IMR-90 (cell line): ENCODE data around the gene MTM1. TPM values are rescaled to one million over a fixed set of nuclear protein-coding genes. Genes with fewer than 3 reads are reported as not detected.

ENCODE experiments used
- ATAC-seq: fragments of 200-7000 bp; cut with Tn5 transposase; 2 replicates; pipeline ENCODE4 v1.9.1; 2020; ENCODE audit warnings: low read depth, mild to moderate bottlenecking, moderate library complexity
- BruUV-seq: library from RNA; stranded (reverse); fragments of 400-500 nt; replicated peaks from 2 replicates; lab custom pipeline; 2021; lab: Mats Ljungman, UMichigan
- CTCF ChIA-PET: fragments of 300-600 bp; formaldehyde crosslinking; extraction: SDS; loops from one replicate; lab custom pipeline; 2021; ENCODE audit warnings: antibody characterized with exemption; lab: Yijun Ruan, JAX
- POLR2A ChIA-PET: fragments of 300-600 bp; sonication (Branson Sonifier 250); formaldehyde crosslinking; loops from one replicate; lab custom pipeline; 2022; ENCODE audit warnings: antibody characterized with exemption; ENCODE audit not compliant: unreplicated experiment; lab: Charles Lee
- DNase-seq: peaks from one replicate; pipeline ENCODE4 v3.0.0; 2013
- H2AFZ ChIP-seq: replicated peaks from 2 replicates; pipeline ENCODE3; 2013; ENCODE audit warnings: low read length, mild to moderate bottlenecking; ENCODE audit not compliant: poor library complexity
- H2AK5ac ChIP-seq: 2 replicates; pipeline ENCODE4 v1.6.1; 2013; ENCODE audit warnings: low read depth, low read length, inconsistent platforms
- H2AK9ac ChIP-seq: replicated peaks from 2 replicates; pipeline ENCODE3; 2013; ENCODE audit warnings: mild to moderate bottlenecking, low read depth, low read length, moderate library complexity; ENCODE audit not compliant: poor library complexity
- H2BK120ac ChIP-seq: 2 replicates; pipeline ENCODE4 v1.6.1; 2013; ENCODE audit warnings: low read depth, low read length, inconsistent platforms
- H2BK15ac ChIP-seq: 3 replicates; pipeline ENCODE4 v1.6.1; 2013; ENCODE audit warnings: low read depth, low read length, inconsistent platforms
- H2BK20ac ChIP-seq: 2 replicates; pipeline ENCODE4 v1.6.1; 2013; ENCODE audit warnings: low read depth, mild to moderate bottlenecking, inconsistent platforms, low read length, moderate library complexity
- H2BK5ac ChIP-seq: 2 replicates; pipeline ENCODE4 v1.6.1; 2013; ENCODE audit warnings: mild to moderate bottlenecking, low read depth, low read length, inconsistent platforms; ENCODE audit not compliant: poor library complexity, severe bottlenecking
- H3K14ac ChIP-seq: replicated peaks from 2 replicates; pipeline ENCODE4 v1.6.1; 2013; ENCODE audit warnings: low read depth, low read length, inconsistent platforms
- H3K18ac ChIP-seq: 2 replicates; pipeline ENCODE4 v1.6.1; 2013; ENCODE audit warnings: low read depth, low read length, control low read depth
- H3K23ac ChIP-seq: 2 replicates; pipeline ENCODE4 v1.6.1; 2013; ENCODE audit warnings: low read depth, low read length, inconsistent platforms
- H3K27ac ChIP-seq: 2 replicates; pipeline ENCODE4 v1.5.1; 2013; ENCODE audit warnings: mild to moderate bottlenecking, control low read depth, low read length; ENCODE audit not compliant: insufficient read depth
- H3K27me3 ChIP-seq: 2 replicates; pipeline ENCODE4 v1.6.1; 2013; ENCODE audit warnings: low read length; ENCODE audit not compliant: control insufficient read depth, insufficient read depth
- H3K36me3 ChIP-seq: 2 replicates; pipeline ENCODE4 v1.6.1; 2013; ENCODE audit warnings: low read length, mixed read lengths; ENCODE audit not compliant: control insufficient read depth, insufficient read depth
- H3K4ac ChIP-seq: 2 replicates; pipeline ENCODE4 v1.6.1; 2013; ENCODE audit warnings: low read depth, low read length, inconsistent platforms
- H3K4me1 ChIP-seq: 2 replicates; pipeline ENCODE4 v1.6.1; 2013; ENCODE audit warnings: low read length, mixed read lengths; ENCODE audit not compliant: control insufficient read depth, insufficient read depth
- H3K4me2 ChIP-seq: 2 replicates; pipeline ENCODE4 v1.6.1; 2013; ENCODE audit warnings: low read depth, mild to moderate bottlenecking, control low read depth, low read length, moderate library complexity
- H3K4me3 ChIP-seq: 2 replicates; pipeline ENCODE4 v1.5.1; 2013; ENCODE audit warnings: low read depth, mild to moderate bottlenecking, control low read depth, low read length, moderate library complexity; ENCODE audit not compliant: insufficient read depth
- H3K56ac ChIP-seq: 2 replicates; pipeline ENCODE4 v1.6.1; 2013; ENCODE audit warnings: low read length, inconsistent platforms; ENCODE audit not compliant: insufficient read depth; ENCODE audit errors: extremely low read depth
- H3K79me1 ChIP-seq, 2 experiments: 2 replicates each; pipeline ENCODE4 v1.6.1; 2013; ENCODE audit warnings: low read length in 2 of 2, inconsistent platforms in 1 of 2, low read depth in 1 of 2
- H3K9ac ChIP-seq: 2 replicates; pipeline ENCODE4 v1.6.1; 2013; ENCODE audit warnings: low read depth, low read length, control low read depth
- H3K9me1 ChIP-seq: 2 replicates; pipeline ENCODE4 v1.6.1; 2013; ENCODE audit warnings: low read length, inconsistent platforms; ENCODE audit not compliant: insufficient read depth
- H3K9me3 ChIP-seq: 2 replicates; pipeline ENCODE4 v1.6.1; 2013; ENCODE audit warnings: low read length; ENCODE audit not compliant: control insufficient read depth, insufficient read depth
- H4K20me1 ChIP-seq: 2 replicates; pipeline ENCODE4 v1.6.1; 2013; ENCODE audit warnings: low read length, inconsistent platforms; ENCODE audit not compliant: insufficient read depth
- H4K5ac ChIP-seq: 2 replicates; pipeline ENCODE4 v1.6.1; 2013; ENCODE audit warnings: mild to moderate bottlenecking, low read depth, low read length, control low read depth
- H4K8ac ChIP-seq, 2 experiments: 2 replicates each; pipeline ENCODE4 v1.6.1; 2013; ENCODE audit warnings: low read depth in 2 of 2, low read length in 2 of 2, control low read depth in 1 of 2, inconsistent platforms in 1 of 2
- H4K91ac ChIP-seq: 2 replicates; pipeline ENCODE4 v1.6.1; 2013; ENCODE audit warnings: low read depth, low read length, inconsistent platforms; ENCODE audit not compliant: insufficient read depth
- MAZ ChIP-seq: IDR thresholded peaks from 2 replicates; pipeline ENCODE4 v1.6.1; 2012; ENCODE audit warnings: low read depth, mild to moderate bottlenecking, low read length, improper control_type of control experiment, moderate library complexity, borderline replicate concordance
- NFE2L2 ChIP-seq: fragments of 150-350 bp; IDR thresholded peaks from 2 replicates; pipeline ENCODE4 v1.6.1; 2016; ENCODE audit warnings: low read depth, mild to moderate bottlenecking, low read length
- POLR2A ChIP-seq: IDR thresholded peaks from 2 replicates; pipeline ENCODE4 v1.6.1; 2012; ENCODE audit warnings: mild to moderate bottlenecking, low read depth, low read length
- SMC3 ChIP-seq: fragments of 150-350 bp; IDR thresholded peaks from 2 replicates; pipeline ENCODE4 v1.6.1; 2016; ENCODE audit warnings: low read depth, mild to moderate bottlenecking, antibody characterized with exemption, low read length, moderate library complexity
- WGBS, 2 experiments: methylation state at CpG; one replicate each; pipeline versions ENCODE4 v1.1.5 to v1.1.7; 2013; ENCODE audit warnings: missing lambda C conversion rate in 2 of 2; ENCODE audit not compliant: insufficient read length in 1 of 2; ENCODE audit errors: extremely low coverage in 2 of 2; 5-methylcytosine and 5-hydroxymethylcytosine counted together
- dilution Hi-C: fragments of 300-500 bp; cut with HindIII; formaldehyde crosslinking; loops from one replicate; pipeline ENCODE4 v1.14.3; 2018; ENCODE audit warnings: low sequenced_read_pairs; ENCODE audit not compliant: unreplicated experiment
- in situ Hi-C: fragments of 300-500 bp; cut with MboI; formaldehyde crosslinking; loops from 3 replicates; pipeline ENCODE4 v1.14.3; 2019; ENCODE audit warnings: low sequenced_read_pairs, inconsistent platforms, mixed read lengths
- intact Hi-C: fragments of 100-400 bp; cut with micrococcal nuclease; formaldehyde crosslinking; loops from 2 replicates; pipeline ENCODE4 v1.10.0; 2022
- polyA plus RNA-seq, 3 experiments: library from polyadenylated mRNA; depleted of rRNA; stranded (reverse); fragments of >200 nt; gene quantifications; 2 replicates each; pipeline ENCODE4 v1.2.3, GENCODE V29; 2012; ENCODE audit warnings: low replicate concordance in 1 of 3
- total RNA-seq: library from RNA; depleted of rRNA; stranded (reverse); fragments of >200 nt; gene quantifications from 2 replicates; pipeline ENCODE4 v1.2.3, GENCODE V29; 2012
- TF ChIP-seq, protein P1 (sequence below): fragments of 150-350 bp; IDR thresholded peaks from 2 replicates; pipeline ENCODE4 v1.6.1; 2016; ENCODE audit warnings: low read depth, mild to moderate bottlenecking, low read length, moderate library complexity, borderline replicate concordance
- TF ChIP-seq, protein P2 (sequence below): conservative IDR thresholded peaks from 2 replicates; pipeline ENCODE4 v1.5.1; 2012; ENCODE audit warnings: mild to moderate bottlenecking, low read depth, low read length, improper control_type of control experiment

MTM1 gene
- total and polyA plus RNA-seq, 2 of the 4 experiments (the other 2 are of a cell fraction) = 3.8 to 5.6 TPM

DNA sequence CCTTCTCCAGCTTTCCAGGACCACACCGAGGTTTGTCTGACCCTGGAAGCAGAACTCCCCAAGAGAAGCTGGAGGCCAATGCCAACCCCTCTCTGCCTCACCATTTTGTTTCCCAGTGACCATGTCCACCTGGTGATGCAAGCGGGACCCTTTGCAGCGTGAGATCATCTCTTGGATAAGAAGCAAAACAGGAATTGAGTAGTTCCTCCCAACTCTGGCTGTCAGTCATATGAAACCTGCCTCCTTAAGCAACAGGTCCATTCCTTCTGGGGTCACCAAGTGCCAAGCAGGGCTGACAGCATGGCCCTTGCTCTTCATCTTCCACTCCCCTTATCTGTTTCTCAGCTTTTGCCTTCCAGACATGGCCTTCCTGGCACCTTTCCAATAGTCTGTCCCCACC is 41.3 kb upstream of the MTM1 start:
- no peak overlapping the region for H2BK5ac ChIP-seq
- H3K14ac ChIP-seq = no peak overlapping the region
- no peak overlapping the region for H2AFZ ChIP-seq
- H4K8ac ChIP-seq = no peak overlapping the region
- in situ Hi-C loops (no loop called here), dilution Hi-C loops (no loop called here), intact Hi-C loops (no loop called here)
- H3K18ac ChIP-seq = no peak overlapping the region
- H3K9me1 ChIP-seq = no peaks in the 10 kb centered on the region
- H3K4me2 ChIP-seq = no peak overlapping the region
- H3K9me3 ChIP-seq = no peaks in the 10 kb centered on the region; the same call in 1 of the 2 replicates
- H3K23ac ChIP-seq = no peak overlapping the region
- no peak overlapping the region for H4K91ac ChIP-seq
- no peaks in the 10 kb centered on the region for H3K36me3 ChIP-seq
- H4K20me1 ChIP-seq = no peaks in the 10 kb centered on the region
- no peak overlapping the region for H4K5ac ChIP-seq
- H3K27me3 ChIP-seq = no peaks in the 10 kb centered on the region; the same call in none of the 2 replicates
- no peak overlapping the region for H3K4ac ChIP-seq
- ChIA-PET POLR2A (no interaction called here), CTCF (no interaction called here)
- no peaks in the 10 kb centered on the region for H3K79me1 ChIP-seq
- no peak overlapping the region for H2AK5ac ChIP-seq
- H3K4me3 ChIP-seq = no peak overlapping the region
- no peak overlapping the region for H3K9ac ChIP-seq
- no peak for ATAC-seq
- H2BK15ac ChIP-seq = no peak overlapping the region
- no TSS peak for BruUV-seq
- H3K4me1 ChIP-seq = no peaks in the 10 kb centered on the region
- DNase-seq = no peak
- no peak overlapping the region for H2BK20ac ChIP-seq
- no peak overlapping the region for H2AK9ac ChIP-seq
- 79% methylated on average over 2 of the region's 3 CpGs; no CpG with 5 or more reads in 1 of the 2 experiments for WGBS, 2 experiments
- H3K56ac ChIP-seq = no peak overlapping the region
- H3K27ac ChIP-seq = no peak overlapping the region
- TF ChIP-seq, protein P1, sequence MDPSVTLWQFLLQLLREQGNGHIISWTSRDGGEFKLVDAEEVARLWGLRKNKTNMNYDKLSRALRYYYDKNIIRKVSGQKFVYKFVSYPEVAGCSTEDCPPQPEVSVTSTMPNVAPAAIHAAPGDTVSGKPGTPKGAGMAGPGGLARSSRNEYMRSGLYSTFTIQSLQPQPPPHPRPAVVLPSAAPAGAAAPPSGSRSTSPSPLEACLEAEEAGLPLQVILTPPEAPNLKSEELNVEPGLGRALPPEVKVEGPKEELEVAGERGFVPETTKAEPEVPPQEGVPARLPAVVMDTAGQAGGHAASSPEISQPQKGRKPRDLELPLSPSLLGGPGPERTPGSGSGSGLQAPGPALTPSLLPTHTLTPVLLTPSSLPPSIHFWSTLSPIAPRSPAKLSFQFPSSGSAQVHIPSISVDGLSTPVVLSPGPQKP = no peak
- TF ChIP-seq SMC3 = no peak
- TF ChIP-seq, protein P2, sequence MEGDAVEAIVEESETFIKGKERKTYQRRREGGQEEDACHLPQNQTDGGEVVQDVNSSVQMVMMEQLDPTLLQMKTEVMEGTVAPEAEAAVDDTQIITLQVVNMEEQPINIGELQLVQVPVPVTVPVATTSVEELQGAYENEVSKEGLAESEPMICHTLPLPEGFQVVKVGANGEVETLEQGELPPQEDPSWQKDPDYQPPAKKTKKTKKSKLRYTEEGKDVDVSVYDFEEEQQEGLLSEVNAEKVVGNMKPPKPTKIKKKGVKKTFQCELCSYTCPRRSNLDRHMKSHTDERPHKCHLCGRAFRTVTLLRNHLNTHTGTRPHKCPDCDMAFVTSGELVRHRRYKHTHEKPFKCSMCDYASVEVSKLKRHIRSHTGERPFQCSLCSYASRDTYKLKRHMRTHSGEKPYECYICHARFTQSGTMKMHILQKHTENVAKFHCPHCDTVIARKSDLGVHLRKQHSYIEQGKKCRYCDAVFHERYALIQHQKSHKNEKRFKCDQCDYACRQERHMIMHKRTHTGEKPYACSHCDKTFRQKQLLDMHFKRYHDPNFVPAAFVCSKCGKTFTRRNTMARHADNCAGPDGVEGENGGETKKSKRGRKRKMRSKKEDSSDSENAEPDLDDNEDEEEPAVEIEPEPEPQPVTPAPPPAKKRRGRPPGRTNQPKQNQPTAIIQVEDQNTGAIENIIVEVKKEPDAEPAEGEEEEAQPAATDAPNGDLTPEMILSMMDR = no peak
- TF ChIP-seq POLR2A = no peak
- TF ChIP-seq MAZ = no peak
- TF ChIP-seq NFE2L2 = no peak
- no peak overlapping the region for H2BK120ac ChIP-seq
